Activated CD4-positive, alpha-beta T cell treated with anti-CD3 and anti-CD28 coated beads, Interleukin-2, Interleukin-4, amounts not matched to agents 100 ng/mL and 50 ng/mL, durations not matched to agents 16 hours and 8 hours (primary cell): ENCODE measurements around the gene ABHD5.

Experiments used
- DNase-seq: peaks from one replicate; pipeline ENCODE4 v3.0.0-alpha.2; 2020; ENCODE audit warnings: low spot score

The ABHD5 gene

DNA sequence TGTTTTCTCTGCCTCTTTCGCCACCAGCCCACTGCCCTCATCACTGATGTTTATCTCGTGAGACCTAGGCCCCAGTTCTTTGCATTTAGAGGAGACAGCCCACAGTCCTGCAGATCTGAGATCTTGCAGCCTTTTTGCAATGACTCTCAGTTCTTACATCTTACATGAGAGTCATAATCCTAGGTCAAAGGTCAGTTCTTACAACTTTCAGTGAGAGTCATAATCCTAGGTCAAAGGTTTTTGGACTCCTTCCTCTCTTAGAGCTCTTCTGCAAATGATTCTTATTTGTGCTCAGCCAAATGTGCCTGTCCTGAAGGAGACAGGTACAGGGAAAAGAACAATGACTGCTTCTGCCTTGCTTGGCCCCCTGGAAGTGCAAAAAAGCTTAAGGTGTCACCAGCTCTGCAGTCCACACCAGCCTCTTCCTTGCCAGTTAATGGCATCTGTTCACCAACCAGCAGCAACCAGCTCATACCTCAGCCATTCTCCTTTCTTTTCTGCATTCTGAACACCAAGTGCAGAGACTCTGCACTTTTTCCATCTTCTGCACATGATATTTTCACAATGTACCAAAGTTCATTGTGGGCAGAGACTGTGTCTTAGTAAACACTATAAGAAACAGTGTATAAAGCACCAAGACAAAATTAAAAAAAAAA, 67.1 kb downstream of the ABHD5 start:
- no peak for DNase-seq

DNA sequence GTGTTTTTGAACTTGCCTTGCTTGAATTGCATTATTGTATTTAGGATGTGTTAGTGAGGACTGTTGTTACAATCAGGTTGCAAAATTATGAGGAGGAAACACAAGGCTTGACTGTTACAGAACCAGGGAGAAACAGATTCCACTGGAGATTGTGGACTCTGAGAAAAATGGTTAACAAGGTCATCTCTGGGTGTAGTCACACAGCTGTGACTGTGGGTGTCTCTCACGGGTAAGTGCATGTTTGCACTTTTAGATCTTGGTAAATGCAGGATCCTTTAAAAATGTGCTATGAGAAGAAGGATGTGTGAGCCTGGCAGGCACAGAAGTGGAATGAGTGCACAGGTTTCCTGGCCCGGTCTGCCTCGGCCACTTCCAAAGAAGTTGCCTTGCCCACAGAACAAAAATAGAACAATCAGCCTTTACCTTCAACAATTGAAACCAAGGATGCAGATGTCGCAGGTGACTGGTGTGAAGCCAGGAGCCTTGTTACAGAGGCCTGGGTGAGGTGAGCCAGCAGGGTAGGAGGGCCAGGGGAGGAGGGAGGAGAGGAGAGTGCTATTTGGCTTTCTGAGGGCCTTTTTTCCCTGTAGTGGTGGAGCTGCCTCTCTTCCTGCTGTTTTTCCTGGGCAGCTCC, 68.0 kb downstream of the ABHD5 start:
- DNase-seq: no peak

DNA sequence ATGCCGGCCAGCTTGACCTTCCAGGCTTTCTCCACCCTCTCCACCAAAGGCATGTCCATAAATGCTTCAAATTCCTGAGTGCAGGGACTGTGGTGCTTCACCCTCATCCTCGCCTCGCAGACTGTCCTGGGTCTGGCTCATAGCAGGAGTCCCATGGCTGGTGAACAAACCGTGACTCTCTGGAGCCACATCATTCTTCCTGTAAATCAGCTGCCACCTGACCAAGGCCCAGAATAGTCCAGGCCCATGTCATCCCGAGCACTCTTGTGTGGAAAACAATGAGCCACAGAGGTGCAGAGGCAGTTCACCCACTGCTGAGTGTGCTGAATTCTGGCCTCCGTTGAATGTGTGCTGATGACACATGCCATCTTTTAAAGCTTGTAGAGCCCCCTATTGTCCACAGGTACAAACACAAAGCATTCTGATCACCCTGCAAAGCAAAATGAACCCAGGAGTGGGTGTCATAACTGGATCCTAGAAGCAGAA, 68.6 kb downstream of the ABHD5 start:
- DNase-seq: no peak

DNA sequence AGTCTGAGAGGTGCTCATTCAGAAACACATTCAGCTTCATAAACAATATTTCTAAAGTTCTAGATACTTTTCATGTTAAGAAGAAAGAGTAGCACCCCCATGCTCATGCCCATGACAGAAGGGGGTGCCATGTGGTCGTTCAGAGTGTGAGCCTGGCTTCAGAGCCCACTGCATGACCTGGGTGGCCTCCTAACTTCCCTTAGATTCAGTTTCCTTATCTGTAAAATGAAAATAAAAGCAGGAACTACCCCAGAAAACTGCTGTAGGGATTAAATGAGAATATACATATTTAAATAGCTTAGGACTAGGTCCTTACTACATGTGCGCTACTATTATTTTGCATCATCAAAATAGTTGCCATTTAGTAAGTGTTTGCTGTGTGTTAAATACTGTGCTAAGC, 69.2 kb downstream of the ABHD5 start:
- no peak for DNase-seq

DNA sequence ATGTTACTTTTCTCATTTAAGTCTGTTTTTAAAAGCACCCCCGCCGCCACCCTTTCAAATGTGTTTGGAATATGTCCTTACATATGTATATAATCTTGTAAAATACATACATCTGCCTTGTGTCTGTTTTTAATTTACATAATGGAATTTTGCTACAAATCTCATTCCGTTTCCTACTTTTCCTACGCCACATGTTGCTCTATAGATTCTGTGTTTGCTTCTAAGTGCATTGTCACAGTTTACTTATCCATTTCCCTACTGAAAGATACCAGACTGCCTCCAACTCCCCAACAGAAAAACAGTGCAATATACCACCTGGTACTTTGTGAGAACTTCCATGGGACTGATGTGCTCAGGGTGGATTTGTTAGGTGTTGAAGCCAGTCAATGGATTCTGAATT, 70.2 kb downstream of the ABHD5 start:
- DNase-seq: no peak

GRCh38 chr3:43762451-43762850, 71.7 kb downstream of the ABHD5 start:
- no peak for DNase-seq

- no peak for DNase-seq
These were observed 73.3 kb downstream of the ABHD5 start for GRCh38 chr3:43764056-43764455.

DNA sequence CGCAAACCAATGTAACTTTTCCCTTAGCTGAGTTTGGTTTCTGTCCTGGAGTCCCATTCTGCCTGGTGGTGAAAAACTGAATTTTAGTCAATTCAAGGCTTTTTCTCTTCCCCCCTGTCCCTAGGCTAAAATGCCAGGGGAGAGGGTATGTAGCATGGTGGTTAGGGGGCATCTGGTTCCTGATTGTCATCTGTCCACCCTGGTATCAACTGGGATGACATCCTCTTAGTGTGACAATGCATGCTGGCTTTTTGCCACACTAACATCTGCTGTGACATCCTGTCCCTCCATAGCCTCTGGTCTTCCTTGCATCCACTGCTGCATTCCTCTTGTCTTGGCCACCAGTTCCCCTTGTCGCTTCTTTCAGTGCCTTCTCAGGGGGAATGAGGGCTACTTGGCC, 73.7 kb downstream of the ABHD5 start:
- DNase-seq: no peak

DNA sequence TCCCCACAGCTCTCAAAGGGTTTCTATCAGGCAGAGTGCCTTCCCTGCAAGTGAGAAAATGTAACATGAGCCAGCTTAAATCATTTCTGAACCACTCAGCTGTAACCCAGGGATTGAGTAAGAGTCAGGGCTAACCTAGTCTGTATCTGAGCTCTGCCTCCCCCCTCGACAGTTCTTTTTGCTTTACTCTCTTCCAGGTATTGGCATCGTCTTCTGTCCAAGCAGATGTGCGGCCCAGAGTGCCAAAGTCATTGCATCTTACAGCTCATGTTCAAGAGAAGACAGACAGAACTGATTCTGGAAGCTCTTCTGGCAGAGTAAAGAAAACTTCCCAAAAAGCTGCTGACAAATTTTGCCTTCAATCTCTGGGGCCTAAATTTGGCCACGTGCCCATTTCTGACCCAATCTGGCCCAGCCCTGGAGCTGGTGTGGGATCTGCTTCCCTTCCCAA, 74.8 kb downstream of the ABHD5 start:
- no peak for DNase-seq

- no peak for DNase-seq
These were observed 76.1 kb downstream of the ABHD5 start for GRCh38 chr3:43766672-43767465.

DNA sequence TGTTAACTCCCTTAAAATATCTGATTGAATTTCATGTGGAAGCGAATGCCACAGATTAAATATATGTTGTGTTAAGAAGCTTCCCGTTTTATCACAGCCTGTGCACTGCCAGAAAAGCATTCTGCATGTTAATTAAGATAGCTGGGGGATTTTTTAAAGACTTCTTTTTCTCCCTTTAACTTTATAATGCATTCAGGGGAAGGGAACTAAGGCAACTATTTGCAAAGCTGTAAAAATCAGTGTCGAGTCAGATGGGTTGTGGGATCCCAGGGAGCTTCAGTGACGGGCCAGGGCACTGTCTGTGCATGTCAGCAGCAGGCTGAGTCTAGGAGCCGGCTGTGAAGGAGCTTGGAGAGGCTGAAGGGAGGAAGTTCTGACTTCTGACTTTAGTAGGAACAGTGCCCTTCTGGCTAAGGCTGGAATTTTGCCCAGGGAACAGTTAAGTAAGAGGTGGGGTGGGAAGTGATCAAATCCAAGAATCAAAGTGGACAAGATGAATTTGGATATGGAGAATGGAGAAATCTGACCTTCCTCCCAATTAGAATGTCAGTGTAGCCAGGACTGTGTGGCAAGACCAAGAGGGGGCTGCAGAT, 77.7 kb downstream of the ABHD5 start:
- DNase-seq: no peak

- DNase-seq: peak; percentile 71
These were observed 78.6 kb downstream of the ABHD5 start for GRCh38 chr3:43769097-43769884.

DNA sequence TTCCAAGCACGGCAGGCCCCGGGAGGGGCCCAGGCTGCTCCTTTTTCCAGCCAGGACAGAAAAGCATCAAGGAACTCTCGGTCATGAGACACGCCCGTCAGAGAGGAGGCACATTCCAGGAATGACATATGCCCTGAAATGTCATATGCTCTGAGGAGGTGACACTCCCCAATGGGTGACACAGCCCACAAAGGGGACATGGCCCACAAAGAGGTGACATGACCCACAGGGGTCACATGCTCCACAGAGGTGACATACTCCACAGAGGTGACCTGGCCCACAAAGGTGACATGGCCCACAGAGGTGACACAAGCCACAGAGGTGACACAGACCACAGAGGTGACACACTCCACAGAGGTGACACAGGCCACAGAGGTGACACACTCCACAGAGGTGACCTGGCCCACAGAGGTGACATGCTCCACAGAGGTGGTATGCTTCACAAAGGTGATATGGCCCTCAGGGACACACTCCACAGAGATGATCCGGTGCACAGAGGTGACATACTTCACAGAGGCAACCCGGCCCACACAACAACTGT, 79.2 kb downstream of the ABHD5 start:
- no peak for DNase-seq

GRCh38 chr3:43770426-43771103, 79.8 kb downstream of the ABHD5 start:
- peak; percentile 17 for DNase-seq

- DNase-seq: no peak
These were observed 80.9 kb downstream of the ABHD5 start for GRCh38 chr3:43771610-43772009.

DNA sequence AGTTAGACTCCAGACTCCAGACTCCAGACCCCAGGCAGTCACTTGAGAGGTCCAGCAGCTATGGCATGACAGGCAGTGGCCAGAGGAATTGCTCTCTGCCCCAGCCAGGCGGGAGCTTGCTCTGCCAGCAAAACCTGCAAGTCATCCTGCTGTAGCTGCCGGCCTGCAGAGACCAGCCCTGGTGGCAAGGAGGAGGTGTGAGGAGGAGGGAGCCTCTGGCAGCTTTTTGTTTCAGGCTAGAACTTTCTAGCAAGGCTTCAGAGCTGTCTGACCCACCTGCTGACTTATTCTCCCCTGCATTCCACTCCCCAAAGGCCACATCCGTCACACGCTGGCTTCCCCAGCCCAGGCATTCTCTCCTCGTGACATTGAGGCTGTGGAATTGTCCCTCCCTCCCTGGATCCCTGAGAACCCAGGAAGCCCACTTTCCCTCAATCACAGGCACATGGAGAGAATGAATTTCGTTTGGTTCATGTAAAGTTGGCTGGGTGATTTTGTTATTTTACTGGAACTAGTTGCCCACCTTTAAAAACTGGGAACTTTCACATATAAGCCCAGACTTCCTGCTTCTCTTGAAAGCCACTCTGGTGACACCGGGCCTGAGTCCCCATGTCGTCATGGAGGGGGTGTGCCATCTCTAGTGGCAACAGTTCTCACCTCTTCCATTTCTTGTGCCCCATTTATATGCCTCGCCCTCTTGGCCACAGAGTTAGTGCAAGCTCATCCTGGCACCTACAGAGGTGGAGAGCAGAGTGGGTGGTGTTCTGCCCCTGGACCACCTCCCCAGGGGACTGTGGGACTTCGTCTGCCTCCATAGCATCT, 82.7 kb downstream of the ABHD5 start:
- no peak for DNase-seq

GRCh38 chr3:43774799-43775198, 84.1 kb downstream of the ABHD5 start:
- DNase-seq: no peak

GRCh38 chr3:43776101-43776500, 85.4 kb downstream of the ABHD5 start:
- DNase-seq: no peak

GRCh38 chr3:43779850-43780249, 89.1 kb downstream of the ABHD5 start:
- DNase-seq: no peak

DNA sequence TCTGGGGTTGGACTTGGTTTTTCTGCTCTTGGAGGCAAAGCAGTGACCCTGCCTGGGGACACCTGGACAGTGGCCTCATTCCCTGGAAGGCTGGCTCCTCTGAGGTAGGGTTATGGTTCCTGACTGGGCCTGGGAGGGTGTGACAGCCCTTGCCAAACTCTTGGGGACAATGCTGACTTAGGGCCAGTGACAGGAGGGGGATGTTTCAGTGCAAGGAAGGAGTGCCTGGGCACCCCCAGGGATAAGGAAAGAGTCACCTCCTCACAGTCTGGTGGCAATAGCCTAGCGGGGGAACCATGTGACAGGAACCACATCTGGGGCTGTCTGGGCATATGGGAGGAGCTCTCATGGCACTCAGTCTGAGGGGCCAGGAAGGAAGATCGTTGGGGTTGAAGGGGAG, 91.8 kb downstream of the ABHD5 start:
- no peak for DNase-seq
